HuH-7.5 (cell line): ENCODE results near the gene GALNT16.
"Not testable (repeated sequence)": the region's sequence is repeated elsewhere in the genome, so short reads cannot be mapped to it uniquely, and the experiment has no call there.

ENCODE experiments used
- DNase-seq: peaks from one replicate; pipeline ENCODE4 v3.0.0; 2011; ENCODE audit warnings: low spot score

Gene GALNT16

GRCh38 chr14:69285661-69286255, 25.8 kb downstream of the GALNT16 start:
- no peak for DNase-seq

- DNase-seq = no peak
These were observed 27.4 kb downstream of the GALNT16 start for GRCh38 chr14:69287098-69288010.

- no peak for DNase-seq
These were observed 28.2 kb downstream of the GALNT16 start for GRCh38 chr14:69288011-69288771.

- no peak for DNase-seq
These were observed 29.2 kb downstream of the GALNT16 start for GRCh38 chr14:69288956-69289705.

- DNase-seq = no peak
These were observed 30.0 kb downstream of the GALNT16 start for GRCh38 chr14:69289811-69290520.

- DNase-seq = not testable (repeated sequence)
These were observed 30.9 kb downstream of the GALNT16 start for GRCh38 chr14:69290881-69291280.

- DNase-seq = no peak
These were observed 31.4 kb downstream of the GALNT16 start for GRCh38 chr14:69291396-69291795.

GRCh38 chr14:69291891-69292561, 32.1 kb downstream of the GALNT16 start:
- no peak for DNase-seq

GRCh38 chr14:69298131-69299071, 38.4 kb downstream of the GALNT16 start:
- no peak for DNase-seq

- no peak for DNase-seq
These were observed 39.5 kb downstream of the GALNT16 start for GRCh38 chr14:69299286-69300035.

GRCh38 chr14:69300601-69301221, 40.8 kb downstream of the GALNT16 start:
- DNase-seq = no peak

GRCh38 chr14:69303086-69303485, 43.1 kb downstream of the GALNT16 start:
- no peak for DNase-seq

- no peak for DNase-seq
These were observed 52.6 kb downstream of the GALNT16 start for GRCh38 chr14:69312608-69313007.

- no peak for DNase-seq
These were observed 53.2 kb downstream of the GALNT16 start for GRCh38 chr14:69313176-69313575.

- DNase-seq = no peak
These were observed 54.4 kb downstream of the GALNT16 start for GRCh38 chr14:69314327-69314726.

- no peak for DNase-seq
These were observed 55.3 kb downstream of the GALNT16 start for GRCh38 chr14:69315301-69315700.

GRCh38 chr14:69316449-69317101, 56.6 kb downstream of the GALNT16 start:
- no peak for DNase-seq
